Hematopoietic multipotent progenitor cell treated with erythropoietin and hydrocortisone succinate and interleukin-3 and kit ligand, for 4 days (in vitro differentiated cells): ENCODE results near the gene UBE2H.
"Not testable (repeated sequence)": the region's sequence is repeated elsewhere in the genome, so short reads cannot be mapped to it uniquely, and the experiment has no call there.

Source experiments
- DNase-seq: peaks from one replicate; pipeline ENCODE4 v3.0.0-alpha.2; 2015

UBE2H gene

DNA sequence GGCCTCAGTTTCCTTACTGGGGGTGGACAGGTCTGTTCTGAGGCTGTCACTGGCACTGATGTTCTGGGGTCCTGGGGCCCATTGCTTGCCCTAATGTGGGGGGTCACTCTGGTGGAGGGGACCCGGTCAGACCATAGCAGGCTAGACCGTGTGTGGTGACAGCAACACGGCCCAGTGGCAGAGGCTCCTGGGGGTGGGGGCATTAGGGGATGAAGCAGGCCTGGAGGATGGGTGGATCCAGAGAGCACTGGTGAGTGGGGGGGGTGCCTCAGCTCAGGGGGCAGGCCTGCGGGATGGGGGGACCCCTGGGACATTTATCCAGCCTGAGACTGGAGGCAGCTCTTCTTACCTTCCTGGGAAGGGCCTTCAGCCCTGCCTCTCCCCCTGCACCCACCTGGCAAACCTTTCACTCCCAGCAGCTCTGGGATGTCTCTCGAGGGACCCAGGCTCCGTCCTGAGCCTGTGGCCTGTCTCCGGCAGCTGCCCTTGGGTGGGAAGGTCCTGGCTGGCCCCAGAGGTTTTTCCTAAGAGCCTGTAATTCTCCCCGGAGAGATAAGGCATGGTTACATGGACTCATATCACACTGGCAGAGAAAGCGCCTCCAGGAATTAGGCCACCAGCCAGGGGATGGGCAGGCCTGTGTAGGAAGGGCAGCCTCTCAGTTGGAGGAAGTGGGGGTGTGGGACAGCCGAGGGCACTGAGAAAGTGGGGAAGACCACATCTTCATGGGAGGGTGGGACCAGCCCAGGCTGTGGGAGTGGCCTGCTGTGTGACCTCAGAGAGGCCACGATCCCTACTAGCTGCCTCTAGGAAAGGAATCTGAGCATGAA, 147.7 kb downstream of the UBE2H start:
- no peak for DNase-seq

DNA sequence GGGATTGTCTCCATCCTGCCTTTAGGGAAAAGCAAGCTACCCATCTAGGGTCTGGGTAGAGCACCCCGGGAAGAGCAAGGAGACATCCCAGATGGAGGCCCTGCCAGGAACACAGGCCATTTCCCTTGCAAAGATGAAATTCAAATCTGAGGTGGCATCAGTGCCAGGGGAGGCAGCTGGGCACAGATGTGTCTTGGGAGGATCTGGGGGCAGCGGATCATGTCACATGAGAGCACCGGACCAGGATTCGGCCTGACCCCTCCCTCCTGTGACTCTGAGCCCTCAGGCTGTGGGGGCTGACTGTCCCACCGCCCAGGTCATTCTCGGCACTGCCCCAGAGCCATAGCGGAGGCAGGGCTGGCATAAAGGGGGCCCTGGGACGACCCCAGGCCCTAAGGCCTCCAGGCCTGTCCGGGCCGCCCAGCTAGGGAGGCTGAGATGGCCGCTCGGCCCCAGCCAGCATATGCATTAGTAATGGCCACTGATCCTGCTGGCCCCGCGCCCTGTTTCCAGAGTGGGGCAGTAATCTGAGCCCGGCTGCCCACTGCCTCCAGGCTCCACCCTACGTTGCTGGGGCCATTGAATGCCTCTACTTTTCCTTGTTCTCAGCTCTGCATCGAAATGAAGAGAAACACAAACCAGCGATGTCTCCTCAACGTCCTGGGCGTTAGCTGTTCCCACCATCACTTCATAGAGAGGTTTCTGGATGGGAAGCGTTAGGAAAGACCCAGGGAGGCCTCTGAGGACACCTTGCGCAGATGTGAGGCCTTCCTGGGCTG, 148.5 kb downstream of the UBE2H start:
- DNase-seq: no peak

DNA sequence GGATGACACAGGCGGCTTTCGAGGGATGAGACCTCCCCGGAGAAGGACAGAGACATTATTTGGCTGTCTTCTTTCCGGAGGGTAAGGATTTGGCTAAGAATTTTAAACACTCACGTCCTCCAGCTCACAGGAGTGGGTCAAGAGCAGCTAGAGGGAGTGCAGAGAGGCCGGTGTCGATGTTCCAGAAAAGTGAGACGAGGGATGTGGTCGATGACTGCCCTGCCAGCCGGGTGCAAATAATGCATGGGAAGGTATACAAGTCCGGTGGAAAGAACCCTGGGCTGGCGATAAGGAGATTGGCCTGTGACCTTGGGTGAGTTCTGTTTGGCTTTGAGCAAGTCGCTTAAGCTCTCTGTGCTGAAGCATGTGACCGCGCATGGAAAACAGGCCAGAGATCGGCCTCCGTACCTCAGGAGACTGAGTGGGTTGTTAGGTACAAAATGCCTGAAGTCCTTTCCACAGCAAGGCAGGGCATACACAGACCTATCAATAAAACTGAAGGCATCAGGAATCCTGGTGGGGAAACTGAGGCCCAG, 149.1 kb downstream of the UBE2H start:
- no peak for DNase-seq

DNA sequence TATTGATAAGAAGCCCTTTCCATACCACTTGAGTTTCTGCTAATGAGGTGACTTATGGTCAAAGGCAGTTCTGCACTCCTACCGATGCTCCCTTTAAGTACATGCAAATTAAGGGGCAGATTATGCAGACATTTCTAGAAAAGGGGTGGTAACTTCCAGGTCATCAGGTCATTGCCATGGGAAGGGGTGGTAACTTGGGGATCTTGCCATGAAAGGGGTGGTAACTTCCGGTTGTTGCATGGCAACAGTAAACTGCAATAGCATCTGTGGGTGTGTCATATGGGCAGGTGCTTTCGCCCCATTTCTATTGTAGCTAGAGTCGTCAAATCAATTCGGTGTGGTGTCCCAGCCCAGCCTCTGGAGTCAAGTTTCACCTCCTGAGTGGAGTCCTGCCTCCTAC, 150.9 kb downstream of the UBE2H start:
- DNase-seq: no peak

DNA sequence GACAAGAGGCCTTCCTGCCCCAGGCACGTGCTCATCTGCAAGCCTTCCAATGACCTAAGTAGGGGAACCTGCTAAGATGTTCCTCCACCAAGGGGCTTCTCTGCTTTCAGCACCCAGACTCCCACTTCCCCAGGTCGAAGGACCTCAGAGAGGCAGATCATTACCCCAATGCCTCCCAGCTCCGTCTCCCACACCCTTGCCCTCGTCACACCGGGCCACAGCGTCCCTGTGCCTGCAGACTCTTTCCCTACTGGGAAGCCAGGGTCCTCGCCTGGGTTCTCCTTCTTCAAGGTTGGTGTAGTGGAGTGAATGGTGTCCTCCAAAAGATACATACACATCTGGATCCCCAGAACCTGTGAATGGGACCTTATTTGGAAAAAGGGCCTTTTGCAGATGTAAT, 151.9 kb downstream of the UBE2H start:
- DNase-seq: no peak

DNA sequence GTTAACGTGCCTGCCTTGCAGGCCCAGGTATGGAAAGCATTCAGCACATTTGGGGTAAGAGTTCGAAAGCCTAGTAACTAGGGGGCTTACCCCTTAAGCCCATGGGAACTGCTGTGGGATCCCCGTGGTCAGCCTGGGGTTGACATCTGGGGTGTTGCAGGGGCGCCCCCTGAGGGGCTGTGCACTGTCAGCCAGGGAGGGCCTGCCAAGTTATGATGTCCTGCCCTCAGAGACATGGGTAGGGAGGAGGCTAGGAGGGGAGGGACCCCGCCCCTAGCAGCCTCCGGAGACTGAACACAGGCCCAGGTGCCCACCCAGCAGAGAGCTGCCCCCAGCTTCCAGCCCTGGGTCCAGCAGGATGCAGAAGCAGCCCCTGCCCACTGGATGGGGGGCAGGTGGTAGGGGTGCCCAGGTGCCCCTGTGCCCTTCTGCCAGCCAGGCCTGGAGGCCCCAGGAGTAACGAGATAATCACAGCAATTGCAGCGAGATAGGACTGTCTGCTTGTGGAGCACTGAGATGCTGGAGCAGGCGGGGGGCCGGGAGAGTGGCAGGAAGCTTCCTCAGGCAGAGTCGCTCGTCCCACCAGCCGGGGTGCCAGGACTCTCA, 153.3 kb downstream of the UBE2H start:
- DNase-seq: no peak

DNA sequence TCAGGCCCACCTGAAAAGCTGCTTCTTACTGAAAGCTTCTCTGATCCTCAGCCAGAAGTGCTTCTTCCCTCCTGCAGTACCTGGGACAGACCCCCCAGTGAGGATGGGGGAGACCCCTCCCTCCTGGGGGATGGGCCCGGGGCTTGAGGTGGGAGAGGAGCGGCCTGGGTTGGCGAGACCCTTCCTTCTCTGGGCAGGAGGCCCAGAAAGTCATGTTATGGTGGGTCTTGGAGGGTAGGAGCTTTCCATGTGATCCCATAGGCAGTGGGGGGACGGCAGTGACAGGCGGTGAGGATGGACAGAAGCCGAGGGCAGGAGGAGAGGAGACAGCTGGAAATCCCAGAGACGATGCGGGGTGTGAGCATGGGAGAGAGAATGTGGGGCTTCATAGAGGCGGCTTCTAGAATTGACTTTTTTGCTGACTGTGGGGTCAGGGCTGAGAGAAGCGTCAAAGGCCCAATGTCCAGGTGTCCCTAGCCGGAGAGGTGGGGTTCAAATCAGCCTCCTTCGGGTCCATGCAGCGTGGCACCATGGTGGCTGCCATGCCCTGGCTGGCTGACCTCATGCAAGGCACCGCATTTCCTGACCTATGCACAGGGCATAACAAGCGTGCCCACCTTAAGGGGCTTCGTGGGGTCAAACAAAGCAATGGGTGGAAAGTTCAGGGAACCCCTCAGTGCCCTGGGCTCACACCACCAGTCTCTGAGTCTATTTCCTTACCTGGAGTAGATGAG, 154.0 kb downstream of the UBE2H start:
- no peak for DNase-seq

DNA sequence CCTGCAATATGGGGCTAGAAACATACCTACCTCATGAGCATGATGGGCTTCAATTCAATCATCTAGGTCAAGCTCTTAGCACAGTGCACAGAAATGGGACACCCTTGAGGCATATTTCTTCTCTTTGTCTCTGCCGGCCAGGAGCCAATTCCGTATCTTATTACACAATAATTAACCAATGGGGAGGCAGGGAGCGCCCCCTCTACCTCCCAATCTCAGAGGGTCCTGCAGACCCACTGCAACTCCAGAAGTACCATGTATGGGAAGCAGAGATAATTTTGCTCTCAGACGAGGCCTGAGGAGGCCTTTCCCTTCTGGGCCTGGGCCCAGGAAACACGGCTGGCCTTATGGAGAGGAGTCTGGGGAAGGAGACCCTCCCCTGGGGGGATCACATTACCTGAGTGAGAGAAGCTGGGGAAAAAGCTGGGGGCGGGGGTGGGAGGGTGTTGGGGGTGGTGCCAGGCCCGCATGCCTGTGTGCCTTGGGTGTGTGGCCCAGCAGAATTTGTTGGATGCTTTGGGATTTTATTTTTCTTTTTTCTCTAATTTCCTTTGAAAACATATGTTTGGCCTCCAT, 155.5 kb downstream of the UBE2H start:
- DNase-seq: no peak

DNA sequence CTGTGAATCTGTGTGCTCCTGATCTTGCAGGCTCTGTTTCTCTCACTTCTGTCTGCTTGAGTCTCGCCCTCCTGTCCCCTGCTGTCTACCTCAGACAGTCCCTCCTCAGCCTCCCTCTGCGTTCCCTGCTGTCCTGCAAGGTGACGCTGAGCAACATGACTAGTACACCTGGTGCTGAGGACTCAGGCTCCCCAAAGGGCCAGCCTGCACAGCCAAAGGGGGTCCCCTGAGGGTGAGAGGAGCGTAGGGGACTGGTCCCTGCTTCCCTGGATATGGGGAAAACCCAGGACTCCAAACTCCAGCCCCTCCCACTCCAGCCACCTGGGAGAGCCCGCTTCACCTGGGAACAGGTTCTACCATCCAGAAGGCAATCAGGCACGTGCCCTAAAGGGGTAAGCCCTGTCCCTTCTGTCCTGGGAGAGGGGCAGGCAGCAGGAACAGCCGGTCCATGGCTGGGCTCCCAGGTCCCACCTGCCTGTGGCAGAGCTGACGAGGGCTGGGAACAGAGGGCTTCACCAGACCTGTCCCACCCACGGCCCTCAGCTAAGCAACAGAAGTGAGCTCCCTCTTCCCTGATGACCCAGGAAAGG, 156.5 kb downstream of the UBE2H start:
- no peak for DNase-seq

DNA sequence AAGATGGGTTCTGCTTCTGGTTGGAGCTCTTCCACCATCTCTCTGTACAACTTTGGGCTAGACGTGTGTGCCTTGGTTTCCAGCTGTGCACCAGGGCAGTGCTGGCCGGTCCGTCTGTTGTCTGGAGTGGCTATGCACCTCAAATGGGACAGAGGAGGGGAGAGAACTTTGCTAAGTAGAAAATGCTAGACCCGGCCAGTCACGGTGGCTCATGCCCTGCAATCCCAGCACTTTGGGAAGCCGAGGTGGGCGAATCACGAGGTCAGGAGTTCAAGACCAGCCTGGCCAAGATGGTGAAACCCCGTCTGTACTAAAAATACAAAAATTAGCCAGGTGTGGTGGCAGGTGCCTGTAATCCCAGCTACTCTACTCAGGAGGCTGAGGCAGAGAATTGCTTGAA, 158.3 kb downstream of the UBE2H start:
- not testable (repeated sequence) for DNase-seq

DNA sequence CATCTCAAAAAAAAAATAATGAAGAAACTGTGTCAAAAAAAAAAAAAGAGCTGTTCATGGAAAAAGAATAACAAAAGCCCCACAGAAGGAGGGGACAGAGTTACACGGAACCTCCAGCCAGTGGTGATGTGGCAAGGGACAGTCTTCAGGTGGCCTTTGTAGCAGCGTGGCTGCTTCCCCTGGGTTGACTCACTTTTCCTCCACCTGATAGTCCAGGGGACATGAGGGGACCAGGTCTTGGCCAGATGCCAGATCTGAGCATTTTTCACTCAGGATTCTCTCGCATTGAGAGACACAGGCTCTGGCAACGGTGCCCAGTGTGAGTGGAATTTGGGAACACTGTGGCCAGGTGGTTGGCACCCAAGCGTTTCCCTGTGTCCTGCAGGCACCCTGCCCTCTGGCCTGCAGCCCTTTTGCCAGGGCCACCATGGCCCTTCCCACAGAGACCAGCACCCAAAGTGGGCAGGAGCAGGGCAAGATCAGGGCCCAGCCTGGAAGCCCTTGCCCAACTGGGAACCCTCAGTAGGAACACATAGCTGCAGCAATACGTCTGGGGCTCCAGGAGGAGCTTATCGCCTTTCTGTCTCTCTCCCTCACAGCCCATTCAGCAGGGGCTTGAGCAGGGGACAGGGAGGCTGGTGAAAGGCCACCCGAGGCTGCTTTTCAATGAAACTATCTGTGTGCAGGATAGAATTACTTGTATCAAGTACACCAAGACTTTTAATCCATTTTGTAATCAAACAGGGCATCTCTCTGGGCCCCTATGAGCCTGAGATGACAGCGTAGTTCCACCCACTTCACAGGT, 159.1 kb downstream of the UBE2H start:
- no peak for DNase-seq

DNA sequence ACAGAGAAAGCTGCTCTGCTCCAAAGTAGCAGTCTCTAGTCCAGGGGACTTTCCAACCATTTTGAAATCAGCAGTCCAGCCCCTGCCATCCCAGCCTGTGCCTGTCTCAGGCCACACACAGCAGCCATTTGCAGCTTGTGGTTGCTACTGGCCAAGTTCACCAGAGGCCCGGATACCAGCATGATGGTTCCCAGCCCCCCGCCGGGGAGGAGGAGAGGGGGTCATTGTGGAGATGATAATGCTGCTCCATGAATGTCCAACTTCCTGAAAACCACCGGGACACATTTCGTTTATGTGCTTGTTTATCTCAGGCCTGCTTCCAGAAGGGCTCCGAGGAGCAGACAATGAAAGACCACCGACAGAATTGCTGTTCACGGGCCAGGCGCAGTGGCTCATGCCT, 160.0 kb downstream of the UBE2H start:
- DNase-seq: no peak

DNA sequence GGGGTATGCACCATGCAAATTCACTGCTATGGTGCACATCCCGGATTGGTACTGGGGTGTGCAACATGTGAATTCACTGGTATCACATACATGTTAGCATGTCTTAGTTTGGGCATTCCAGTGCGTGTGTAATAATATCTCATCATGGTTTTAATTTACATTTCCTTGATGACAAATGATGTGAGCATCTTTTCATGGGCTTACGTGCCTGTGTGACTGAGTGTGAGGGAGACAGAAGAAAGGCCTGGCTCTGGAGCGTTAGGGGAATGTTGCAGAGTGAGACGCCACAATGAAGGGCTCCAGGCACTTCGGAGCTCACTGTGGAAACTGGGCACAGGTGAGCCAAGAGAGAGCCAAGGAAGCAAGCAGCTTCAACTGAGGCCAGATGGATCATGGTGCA, 162.6 kb downstream of the UBE2H start:
- no peak for DNase-seq

DNA sequence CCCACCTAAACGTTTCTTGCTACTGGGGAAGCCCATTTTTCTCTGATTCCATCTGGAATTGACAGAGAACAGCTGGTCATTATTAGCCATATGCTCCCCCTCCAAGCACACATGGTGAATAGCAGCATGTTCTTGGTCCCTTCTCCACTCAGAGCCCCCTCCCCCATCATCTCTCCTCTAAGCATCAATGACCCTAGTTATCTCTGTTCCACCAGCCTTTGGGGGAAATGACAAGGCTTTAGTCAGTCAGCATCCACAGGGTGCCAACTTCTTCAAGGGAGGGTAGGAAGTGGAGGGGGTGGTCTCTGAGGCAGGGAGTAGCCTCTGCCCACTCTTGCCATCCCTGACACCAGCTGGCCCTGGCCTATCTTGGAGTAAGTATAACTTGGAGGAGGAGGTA, 163.1 kb downstream of the UBE2H start:
- DNase-seq: no peak

DNA sequence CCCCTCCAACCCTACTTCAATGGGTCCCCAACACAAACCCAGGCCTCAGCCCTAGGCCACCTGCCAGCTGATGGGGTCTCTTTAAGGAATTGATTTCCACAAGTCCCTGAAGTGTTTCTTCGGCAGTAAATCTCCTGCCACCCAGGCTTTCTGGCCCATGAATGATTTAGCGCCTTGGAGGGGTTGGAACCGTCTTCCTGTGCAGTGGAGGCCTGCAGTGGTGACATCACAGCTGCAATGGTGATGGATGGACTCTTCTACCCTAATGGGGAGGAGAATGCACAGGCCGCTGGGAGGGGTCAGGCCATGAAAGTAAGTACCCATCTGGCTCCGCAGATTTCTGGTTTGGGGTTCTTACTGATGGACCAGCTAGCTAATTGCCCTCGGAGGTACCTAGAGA, 163.8 kb downstream of the UBE2H start:
- no peak for DNase-seq

DNA sequence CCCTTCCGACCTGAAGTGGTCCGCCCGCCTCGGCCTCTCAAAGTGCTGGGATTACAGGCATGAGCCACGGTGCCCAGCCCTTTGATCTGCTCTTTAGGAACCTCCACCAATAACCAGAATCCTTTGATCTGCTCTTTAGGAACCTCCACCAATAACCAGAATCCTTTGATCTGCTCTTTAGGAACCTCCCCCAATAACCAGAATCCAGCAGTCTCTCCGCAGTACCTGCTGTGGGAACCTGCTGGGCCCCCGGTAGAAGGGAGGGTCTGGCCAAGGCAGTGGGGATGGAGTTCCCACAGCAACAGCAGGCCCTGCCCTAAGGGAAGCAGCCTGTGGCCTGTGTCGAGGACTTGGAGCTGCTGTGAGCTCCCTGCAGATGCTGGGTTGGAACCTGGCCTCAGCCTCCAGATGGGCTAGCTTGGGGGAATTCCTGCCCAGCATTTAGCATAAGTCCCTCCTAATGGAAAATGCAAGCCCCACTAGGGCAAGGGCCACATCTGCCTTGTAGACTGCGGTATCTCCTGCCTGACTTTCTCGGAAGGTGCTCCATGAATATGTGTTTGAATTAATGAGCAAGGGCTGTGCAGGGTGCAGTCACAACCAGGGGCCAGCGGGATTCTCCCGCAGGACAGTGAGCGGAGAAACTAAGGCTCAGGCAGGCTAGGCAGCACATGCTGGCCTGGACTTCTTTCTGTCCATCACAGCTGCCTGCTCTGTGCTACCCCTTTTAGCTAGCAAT, 165.8 kb downstream of the UBE2H start:
- DNase-seq: no peak

DNA sequence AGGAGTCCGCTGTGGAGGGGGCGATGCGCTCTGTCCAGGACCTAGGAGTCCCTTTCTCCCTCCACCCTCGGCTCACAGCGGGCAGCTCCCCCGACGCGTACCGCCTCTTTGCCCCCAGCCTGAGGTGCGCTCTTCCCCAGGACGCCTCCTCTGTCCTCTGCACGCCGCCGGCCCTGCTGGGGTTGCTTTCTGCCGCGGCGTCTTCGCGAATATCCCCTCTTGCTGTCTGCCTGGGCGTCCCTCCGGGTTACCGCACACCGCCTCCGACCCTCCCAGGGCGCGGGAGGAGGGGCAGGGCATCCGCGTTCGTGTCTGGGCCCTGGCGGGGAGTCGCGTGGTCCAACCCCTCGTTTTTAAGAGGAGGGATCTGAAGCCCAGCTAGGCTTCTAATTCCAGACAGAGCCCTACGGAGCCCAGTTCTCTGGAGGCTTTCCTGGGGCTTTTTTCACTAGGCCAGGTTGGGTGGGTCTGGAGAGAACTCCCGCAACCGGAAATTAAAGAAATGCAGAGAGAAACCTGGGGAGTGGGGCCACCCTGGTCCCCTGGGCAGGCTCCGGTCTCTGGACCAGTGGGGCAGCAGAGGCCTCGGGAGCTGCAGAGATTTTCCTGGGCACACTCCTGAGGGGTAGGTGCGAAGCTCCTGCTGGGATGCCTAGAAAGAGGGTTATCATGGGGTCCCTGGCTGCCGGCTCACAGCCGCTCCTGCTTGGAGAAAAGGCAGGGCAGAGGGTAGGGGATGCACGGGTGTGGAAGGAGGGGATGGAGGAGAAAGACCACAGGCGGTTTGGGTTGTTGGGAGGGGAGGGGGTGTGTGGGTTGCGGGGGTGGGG, 166.9 kb downstream of the UBE2H start:
- DNase-seq: no peak

DNA sequence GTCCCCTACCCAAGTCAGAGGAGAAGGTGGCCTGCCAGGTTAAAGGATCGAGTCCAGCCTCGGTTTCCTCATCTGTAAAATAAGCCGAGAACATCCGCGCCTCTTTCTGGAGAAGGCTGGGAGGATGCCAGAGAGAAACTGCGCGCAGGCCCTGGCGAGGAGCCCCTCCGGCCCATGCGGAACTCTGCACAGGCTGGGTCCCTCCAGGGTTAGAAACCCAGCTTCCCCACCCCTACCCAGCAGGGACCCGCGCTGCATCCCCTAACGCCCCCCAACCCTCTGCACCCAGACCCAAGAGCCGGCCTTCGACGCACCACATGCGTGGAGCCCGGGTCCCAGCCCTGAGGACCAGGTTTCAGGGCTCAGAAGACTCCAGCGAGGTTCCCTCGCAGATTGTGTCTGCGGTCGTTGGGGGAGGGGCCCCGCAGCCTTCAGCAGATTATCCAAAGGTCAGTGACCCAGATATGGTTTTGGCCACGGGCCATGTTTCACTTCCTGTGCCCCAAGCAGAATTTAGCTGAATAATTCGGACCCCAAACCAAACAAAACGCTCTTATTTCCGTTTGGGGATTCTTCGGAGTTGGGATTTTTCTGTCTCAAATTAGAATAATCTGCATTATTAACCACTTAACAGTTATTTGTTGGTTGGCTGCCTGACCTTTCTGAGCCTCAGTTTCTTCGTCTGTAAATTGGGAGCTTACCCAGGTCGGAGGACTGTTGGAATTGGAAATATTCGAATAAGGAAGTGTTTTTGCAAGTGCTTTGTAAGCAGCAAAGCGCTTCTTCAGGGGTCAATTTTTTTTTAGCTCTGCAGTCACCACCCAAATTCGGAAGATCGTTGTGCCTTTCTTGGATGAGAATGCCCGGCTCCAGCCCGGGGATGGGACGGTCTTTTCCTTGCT, 167.7 kb downstream of the UBE2H start:
- DNase-seq: peak; percentile 62

DNA sequence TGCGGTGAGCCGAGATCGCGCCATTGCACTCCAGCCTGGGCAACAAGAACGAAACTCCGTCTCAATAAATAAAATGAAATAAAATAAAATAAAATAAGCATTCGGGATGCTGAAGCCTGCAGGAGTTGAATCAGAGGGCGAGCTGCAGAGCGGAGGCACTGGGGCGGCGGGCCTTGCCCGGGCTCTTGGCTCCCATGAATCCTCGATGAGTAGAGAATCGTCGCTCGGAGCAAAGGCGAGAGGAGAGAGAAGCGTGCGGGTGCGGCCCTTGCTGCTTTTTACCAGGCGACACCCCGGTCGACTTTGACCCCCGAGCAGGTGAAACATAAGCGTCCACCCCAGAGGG, 168.3 kb downstream of the UBE2H start:
- no peak for DNase-seq
